Measurements from ENCODE around the gene COQ10B. TPM values are rescaled to one million over a fixed set of nuclear protein-coding genes. Genes with fewer than 3 reads are reported as not detected.
"Not testable (repeated sequence)": the region's sequence is repeated elsewhere in the genome, so short reads cannot be mapped to it uniquely, and the experiment has no call there.

Gene COQ10B
- 45.1 and 46.9 TPM in 2 replicates for total RNA-seq (2014; rRNA removed; shearing (Covaris generic))

- DNase-seq (ENCODE audit: low read depth): peak; percentile 100
These were observed at the start of gene COQ10B for GRCh38 chr2:197453123-197453913. COQ10B (plus strand) TSS chr2:197453552; CDS start chr2:197453561, 9 bp downstream.

GRCh38 chr2:197405582-197405981, 47.8 kb upstream of the COQ10B start:
- DNase-seq (ENCODE audit: low read depth): no peak

- DNase-seq (ENCODE audit: low read depth): no peak
These were observed 39.3 kb upstream of the COQ10B start for GRCh38 chr2:197414039-197414438.

GRCh38 chr2:197414515-197414914, 38.8 kb upstream of the COQ10B start:
- DNase-seq (ENCODE audit: low read depth): no peak

GRCh38 chr2:197416268-197416667, 37.1 kb upstream of the COQ10B start:
- no peak for DNase-seq (ENCODE audit: low read depth)

- no peak for DNase-seq (ENCODE audit: low read depth)
These were observed 33.9 kb upstream of the COQ10B start for GRCh38 chr2:197419438-197419837.

- no peak for DNase-seq (ENCODE audit: low read depth)
These were observed 30.0 kb upstream of the COQ10B start for GRCh38 chr2:197423307-197423706.

- no peak for DNase-seq (ENCODE audit: low read depth)
These were observed 27.8 kb upstream of the COQ10B start for GRCh38 chr2:197425550-197425949.

GRCh38 chr2:197426723-197427603, 26.4 kb upstream of the COQ10B start:
- DNase-seq (ENCODE audit: low read depth): no peak

GRCh38 chr2:197427986-197428385, 25.4 kb upstream of the COQ10B start:
- DNase-seq (ENCODE audit: low read depth): no peak

- DNase-seq (ENCODE audit: low read depth): no peak
These were observed 21.5 kb upstream of the COQ10B start for GRCh38 chr2:197431858-197432257.

- DNase-seq (ENCODE audit: low read depth): not testable (repeated sequence)
These were observed 20.8 kb upstream of the COQ10B start for GRCh38 chr2:197432527-197432926.

GRCh38 chr2:197433780-197434438, 19.4 kb upstream of the COQ10B start:
- no peak for DNase-seq (ENCODE audit: low read depth)

GRCh38 chr2:197434541-197435513, 18.5 kb upstream of the COQ10B start, which contains the start of gene SF3B1:
SF3B1 (minus strand) TSS chr2:197435028; CDS start chr2:197434999, 29 bp downstream.
- peak; percentile 99 for DNase-seq (ENCODE audit: low read depth)

GRCh38 chr2:197435598-197436420, 17.5 kb upstream of the COQ10B start:
- DNase-seq (ENCODE audit: low read depth): no peak

- DNase-seq (ENCODE audit: low read depth): no peak
These were observed 16.0 kb upstream of the COQ10B start for GRCh38 chr2:197437380-197437779.

- DNase-seq (ENCODE audit: low read depth): no peak
These were observed 10.5 kb upstream of the COQ10B start for GRCh38 chr2:197442857-197443256.

- DNase-seq (ENCODE audit: low read depth): no peak
These were observed 7.6 kb upstream of the COQ10B start for GRCh38 chr2:197445746-197446145.

GRCh38 chr2:197446844-197447243, 6.5 kb upstream of the COQ10B start:
- DNase-seq (ENCODE audit: low read depth): no peak

GRCh38 chr2:197450465-197450864, 2.9 kb upstream of the COQ10B start:
- no peak for DNase-seq (ENCODE audit: low read depth)

Data from RPMI7951 (cell line).